LHCN-M2 (cell line): ENCODE measurements around the gene KANK2. TPM values are rescaled to one million over a fixed set of nuclear protein-coding genes. Genes with fewer than 3 reads are reported as not detected.

Source experiments
- total RNA-seq: library from RNA; depleted of rRNA; stranded (reverse); fragments of >200 nt; gene quantifications from 2 replicates; pipeline ENCODE4 v1.2.3, GENCODE V29; 2014; rRNA removed

KANK2 gene
- total RNA-seq, 1 experiment from 2014 or later = 345 TPM

Other genes with a start within 250 kb of the KANK2 start
- 105 and 108 TPM in 2 replicates for gene SMARCA4, start 236.5 kb downstream of the KANK2 start, total RNA-seq
- gene LDLR, start 108.1 kb downstream of the KANK2 start, total RNA-seq = 48.3 and 64.4 TPM in 2 replicates
- 105 and 142 TPM in 2 replicates for gene SPC24, start 41.8 kb downstream of the KANK2 start, total RNA-seq
- gene ANGPTL8, start 42.1 kb upstream of the KANK2 start, total RNA-seq = not detected in 2 replicates
- gene DOCK6, start 65.0 kb upstream of the KANK2 start, total RNA-seq = 19.4 and 33.0 TPM in 2 replicates
- not detected in 2 replicates for gene TSPAN16, start 98.6 kb upstream of the KANK2 start, total RNA-seq
- 1.3 and 1.5 TPM in 2 replicates for gene RAB3D, start 142.1 kb upstream of the KANK2 start, total RNA-seq
- 158 and 174 TPM in 2 replicates for gene TMEM205, start 148.7 kb upstream of the KANK2 start, total RNA-seq
- 2.8 and 3.6 TPM in 2 replicates for gene CCDC159, start 149.0 kb upstream of the KANK2 start, total RNA-seq
- gene PLPPR2, start 157.9 kb upstream of the KANK2 start, total RNA-seq = 25.1 and 31.7 TPM in 2 replicates
- 1.5 and 2.2 TPM in 2 replicates for gene SWSAP1, start 177.1 kb upstream of the KANK2 start, total RNA-seq
- 7.7 and 8.3 TPM in 2 replicates for gene EPOR, start 186.8 kb upstream of the KANK2 start, total RNA-seq
- gene RGL3, start 221.8 kb upstream of the KANK2 start, total RNA-seq = 3.2 and 5.6 TPM in 2 replicates
- 0.38 and 0.75 TPM in 2 replicates for gene ODAD3, start 237.6 kb upstream of the KANK2 start, total RNA-seq
- gene PRKCSH, start 238.1 kb upstream of the KANK2 start, total RNA-seq = 164 and 193 TPM in 2 replicates